ENCODE measurements around the gene SLC9A4. TPM values are rescaled to one million over a fixed set of nuclear protein-coding genes. Genes with fewer than 3 reads are reported as not detected.

SLC9A4 gene
- under 1 TPM in 2 of 5 donors, not detected in 3; 0.09 to 0.13 TPM for total RNA-seq
- total RNA-seq (2013) = 0.29 TPM
- total RNA-seq = 0 to 0.07 (median 0) reads per million in 29 experiments

DNA sequence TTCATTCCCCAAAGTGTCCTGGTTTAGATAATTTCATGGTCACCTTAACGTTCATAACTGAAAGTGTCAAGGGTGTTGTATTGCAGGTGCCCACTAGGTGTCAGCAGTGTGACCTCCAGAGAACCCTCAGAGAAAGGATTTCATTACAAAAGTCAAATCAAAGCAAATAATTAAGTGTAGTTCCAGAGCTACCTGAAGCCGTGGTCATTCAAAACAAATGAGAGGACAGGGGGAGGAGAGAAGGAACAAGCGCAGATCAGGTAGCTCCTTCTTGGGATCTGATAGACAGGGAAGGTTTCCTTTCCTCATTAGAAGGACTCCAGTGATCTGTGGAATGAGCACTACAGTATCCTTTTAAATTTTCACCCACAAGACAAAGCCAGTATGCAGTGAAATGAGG, at the start of gene SLC9A4:
Gene SLC9A4, plus strand, starts transcription at position 207 of the 400 bp plus-strand sequence. CDS start 534 bp downstream, outside the sequence.
- peaks cover 2 to 15% (median 8%) of the 10 kb centered on the region in 3 donors for H3K9me3 Mint-ChIP-seq
- no peaks in the 10 kb centered on the region for H3K4me1 Mint-ChIP-seq
- WGBS (ENCODE audit: insufficient coverage) = no CpG with 5 or more reads among the region's 3 CpGs
- peaks cover 6% of the 10 kb centered on the region for H3K36me3 Mint-ChIP-seq
- no peak within 1 kb of the TSS for H3K4me3 Mint-ChIP-seq
- Histone ChIP-seq H3K27ac (ENCODE audit: low read length) (no peak within 1 kb of the TSS), H3K9me3 (peaks cover 2% of the 10 kb centered on the region), H3K36me3 (ENCODE audit: control insufficient read depth in 2 of 2, extremely low read depth in 1 of 2, insufficient read depth in 1 of 2, low read length in 1 of 2) (no peaks in the 10 kb centered on the region), H3K27me3 (replicated peaks in 1 of 2; ENCODE audit: control insufficient read depth in 2 of 2, extremely low read depth in 1 of 2, insufficient read depth in 2 of 2, low read length in 1 of 2) (no peaks in the 10 kb centered on the region), H3K4me1 (ENCODE audit: control insufficient read depth in 1 of 2, extremely low read depth in 1 of 2, insufficient read depth in 2 of 2, low read length in 2 of 2) (no peaks in the 10 kb centered on the region), H3K4me3 (ENCODE audit: control insufficient read depth in 1 of 2, extremely low read depth in 1 of 2, low read length in 1 of 2) (no peak within 1 kb of the TSS)
- DNase-seq (peak in 31 of 35 experiments; percentile 9 to 66 (median 32)), ATAC-seq (replicated peaks in 1 of 4) (peak in 3 of 4 experiments; percentile 57 to 62 (median 60))
- H3K27me3 Mint-ChIP-seq = peaks cover 28% of the 10 kb centered on the region in 2 donors
- ChIA-PET CTCF (interaction anchor here (0.5 to 2.5 kb wide), 9 partner anchors 10 to 400 kb away, joined by 3 to 15 read pairs (median 3); no protein-coding TSS in a partner anchor), POLR2A (no interaction called here)
- H3K27ac Mint-ChIP-seq = no peak within 1 kb of the TSS

- peak overlapping the region; percentile 25 to 76 (median 39) for H3K4me3 Mint-ChIP-seq
- H3K9me3 Mint-ChIP-seq = peaks cover 0 to 3% (median 0%) of the 10 kb centered on the region in 3 donors
- POLR2A ChIA-PET = no interaction called here
- CTCF ChIA-PET = interaction anchor here in 1 of 2 donors (0.5 to 3.4 kb wide), 3 partner anchors 20 to 704 kb away, joined by 3 to 14 read pairs (median 3); no protein-coding TSS in a partner anchor
- no peaks in the 10 kb centered on the region for H3K36me3 Mint-ChIP-seq
- Histone ChIP-seq H3K4me3 (ENCODE audit: control insufficient read depth in 1 of 2, extremely low read depth in 1 of 2, low read length in 1 of 2) (no peak overlapping the region), H3K9me3 (no peaks in the 10 kb centered on the region), H3K27me3 (replicated peaks in 1 of 2; ENCODE audit: control insufficient read depth in 2 of 2, extremely low read depth in 1 of 2, insufficient read depth in 2 of 2, low read length in 1 of 2) (no peaks in the 10 kb centered on the region), H3K4me1 (ENCODE audit: control insufficient read depth in 1 of 2, extremely low read depth in 1 of 2, insufficient read depth in 2 of 2, low read length in 2 of 2) (peaks cover 15 to 27% of the 10 kb centered on the region in 2 experiments), H3K36me3 (ENCODE audit: control insufficient read depth in 2 of 2, extremely low read depth in 1 of 2, insufficient read depth in 1 of 2, low read length in 1 of 2) (no peaks in the 10 kb centered on the region), H3K27ac (ENCODE audit: low read length) (peak overlapping the region; percentile 3)
- ATAC-seq (replicated peaks in 1 of 4) (no peak), DNase-seq (no peak)
- peak overlapping the region; percentile 70 to 89 for H3K27ac Mint-ChIP-seq
- WGBS (ENCODE audit: insufficient coverage) = no CpG with 5 or more reads among the region's 2 CpGs
- no peaks in the 10 kb centered on the region for H3K27me3 Mint-ChIP-seq
- peaks cover 48 to 85% (median 59%) of the 10 kb centered on the region in 3 donors for H3K4me1 Mint-ChIP-seq
Measured at GRCh38 chr2:102423368-102423767, 49.7 kb upstream of the SLC9A4 start.

DNA sequence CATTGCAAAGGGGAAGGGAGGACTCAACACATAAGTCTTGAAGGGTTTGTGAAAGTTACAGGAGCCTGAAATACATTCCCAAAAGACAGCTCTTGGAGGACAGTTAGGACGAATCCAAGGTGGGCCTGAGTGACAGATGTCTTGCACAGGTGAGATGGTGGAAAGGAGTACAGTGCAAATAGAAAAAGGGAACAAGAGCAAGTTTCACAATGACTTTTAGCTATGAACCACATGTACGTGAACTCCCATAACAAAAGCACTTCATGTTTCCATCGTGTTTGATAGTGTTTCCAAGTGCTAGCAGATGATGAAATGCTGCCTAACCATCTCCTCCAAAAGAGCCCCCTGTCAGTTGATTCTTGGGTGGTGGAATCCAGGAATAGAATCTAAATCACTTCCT, 48.3 kb upstream of the SLC9A4 start:
- no peak for ATAC-seq (replicated peaks in 1 of 4)
- Histone ChIP-seq H3K27me3 (replicated peaks in 1 of 2; ENCODE audit: control insufficient read depth in 2 of 2, extremely low read depth in 1 of 2, insufficient read depth in 2 of 2, low read length in 1 of 2) (no peaks in the 10 kb centered on the region), H3K36me3 (ENCODE audit: control insufficient read depth in 2 of 2, extremely low read depth in 1 of 2, insufficient read depth in 1 of 2, low read length in 1 of 2) (no peaks in the 10 kb centered on the region), H3K4me1 (ENCODE audit: control insufficient read depth in 1 of 2, extremely low read depth in 1 of 2, insufficient read depth in 2 of 2, low read length in 2 of 2) (peaks cover 2 to 21% of the 10 kb centered on the region in 2 experiments), H3K27ac (ENCODE audit: low read length) (peak overlapping the region; percentile 19), H3K4me3 (ENCODE audit: control insufficient read depth in 1 of 2, extremely low read depth in 1 of 2, low read length in 1 of 2) (no peak overlapping the region), H3K9me3 (no peaks in the 10 kb centered on the region)
- Mint-ChIP-seq H3K4me1 (peaks cover 35 to 82% (median 48%) of the 10 kb centered on the region in 3 donors), H3K4me3 (peak overlapping the region in 1 of 3 donors; percentile 4), H3K36me3 (no peaks in the 10 kb centered on the region), H3K27ac (peak overlapping the region; percentile 57 to 62), H3K27me3 (no peaks in the 10 kb centered on the region), H3K9me3 (peaks cover 0 to 3% (median 0%) of the 10 kb centered on the region in 3 donors)
- ChIA-PET POLR2A (no interaction called here), CTCF (interaction anchor here in 1 of 2 donors (3.4 kb wide), 1 partner anchor 19 kb away, joined by 14 read pairs; no protein-coding TSS in a partner anchor)
- DNase-seq = no peak
- WGBS (ENCODE audit: insufficient coverage) = 25% methylated on average over 1 of the region's 3 CpGs

DNA sequence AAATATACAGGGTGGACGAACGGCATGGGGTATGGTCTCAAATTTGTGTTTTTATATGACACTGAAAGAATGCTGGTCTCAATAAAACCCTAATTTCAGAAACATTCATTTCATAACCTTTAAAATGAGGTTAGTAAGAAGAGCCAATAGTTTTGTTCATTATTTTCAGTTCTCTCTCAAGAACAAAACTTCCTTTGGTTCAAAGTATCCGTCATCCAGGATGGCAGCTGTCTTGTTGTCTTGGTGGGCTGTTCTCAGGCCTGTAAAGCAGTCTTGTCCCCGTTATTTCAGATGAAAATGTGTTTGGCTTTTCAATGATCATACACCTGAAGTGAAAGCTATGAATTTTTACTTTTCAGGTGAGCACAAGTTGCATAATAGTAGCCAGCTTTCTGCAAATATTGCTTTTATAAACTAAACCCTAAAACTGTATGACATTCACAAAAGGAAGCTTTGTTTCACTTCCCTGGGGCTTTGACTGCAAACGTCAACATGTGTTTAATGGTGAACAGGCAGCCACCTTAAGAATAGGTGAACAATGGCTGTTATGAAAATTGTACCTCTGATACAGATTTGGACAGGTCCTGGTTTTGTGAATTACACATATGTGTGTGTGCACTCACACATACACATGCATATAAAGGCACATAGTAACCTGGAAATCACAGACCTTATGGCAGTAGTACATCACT, 47.4 kb upstream of the SLC9A4 start:
- POLR2A ChIA-PET = interaction anchor here in 1 of 2 donors (0.8 kb wide), 1 partner anchor 63 kb away, joined by 3 read pairs; no protein-coding TSS in a partner anchor
- Mint-ChIP-seq H3K27ac (peak overlapping the region; percentile 31 to 74), H3K9me3 (peaks cover 0 to 3% (median 0%) of the 10 kb centered on the region in 3 donors), H3K27me3 (no peaks in the 10 kb centered on the region), H3K4me1 (peaks cover 28 to 84% (median 41%) of the 10 kb centered on the region in 3 donors), H3K4me3 (no peak overlapping the region), H3K36me3 (no peaks in the 10 kb centered on the region)
- H3K4me3 ChIP-seq (ENCODE audit: control insufficient read depth in 1 of 2, extremely low read depth in 1 of 2, low read length in 1 of 2) = no peak overlapping the region
- DNase-seq (no peak), ATAC-seq (replicated peaks in 1 of 4) (peak in 1 of 4 experiments; percentile 12)
- WGBS (ENCODE audit: insufficient coverage) = no CpG with 5 or more reads among the region's 5 CpGs
- no peaks in the 10 kb centered on the region for H3K36me3 ChIP-seq (ENCODE audit: control insufficient read depth in 2 of 2, extremely low read depth in 1 of 2, insufficient read depth in 1 of 2, low read length in 1 of 2)
- peaks cover 0 to 17% of the 10 kb centered on the region in 2 experiments for H3K4me1 ChIP-seq (ENCODE audit: control insufficient read depth in 1 of 2, extremely low read depth in 1 of 2, insufficient read depth in 2 of 2, low read length in 2 of 2)
- peak overlapping the region; percentile 14 for H3K27ac ChIP-seq (ENCODE audit: low read length)
- H3K27me3 ChIP-seq (replicated peaks in 1 of 2; ENCODE audit: control insufficient read depth in 2 of 2, extremely low read depth in 1 of 2, insufficient read depth in 2 of 2, low read length in 1 of 2) = no peaks in the 10 kb centered on the region
- CTCF ChIA-PET = interaction anchor here in 1 of 2 donors (3.4 kb wide), 1 partner anchor 18 kb away, joined by 14 read pairs; no protein-coding TSS in a partner anchor
- H3K9me3 ChIP-seq = no peaks in the 10 kb centered on the region

GRCh38 chr2:102427249-102427648, 45.8 kb upstream of the SLC9A4 start:
- Histone ChIP-seq H3K36me3 (ENCODE audit: control insufficient read depth in 2 of 2, extremely low read depth in 1 of 2, insufficient read depth in 1 of 2, low read length in 1 of 2) (no peaks in the 10 kb centered on the region), H3K27me3 (replicated peaks in 1 of 2; ENCODE audit: control insufficient read depth in 2 of 2, extremely low read depth in 1 of 2, insufficient read depth in 2 of 2, low read length in 1 of 2) (no peaks in the 10 kb centered on the region), H3K4me3 (ENCODE audit: control insufficient read depth in 1 of 2, extremely low read depth in 1 of 2, low read length in 1 of 2) (no peak overlapping the region), H3K9me3 (no peaks in the 10 kb centered on the region), H3K27ac (ENCODE audit: low read length) (no peak overlapping the region), H3K4me1 (ENCODE audit: control insufficient read depth in 1 of 2, extremely low read depth in 1 of 2, insufficient read depth in 2 of 2, low read length in 2 of 2) (peaks cover 0 to 6% of the 10 kb centered on the region in 2 experiments)
- ATAC-seq (replicated peaks in 1 of 4) (no peak), DNase-seq (no peak)
- Mint-ChIP-seq H3K4me3 (peak overlapping the region in 1 of 3 donors; percentile 7), H3K9me3 (peaks cover 0 to 3% (median 0%) of the 10 kb centered on the region in 3 donors), H3K4me1 (peaks cover 15 to 81% (median 35%) of the 10 kb centered on the region in 3 donors), H3K36me3 (no peaks in the 10 kb centered on the region), H3K27ac (peak overlapping the region in 1 of 2 donors; percentile 1), H3K27me3 (no peaks in the 10 kb centered on the region)
- CTCF ChIA-PET = interaction anchor here in 1 of 2 donors (0.6 to 1.7 kb wide), 4 partner anchors 11 to 414 kb away, joined by 3 to 5 read pairs (median 4); no protein-coding TSS in a partner anchor
- no CpG with 5 or more reads among the region's 1 CpG for WGBS (ENCODE audit: insufficient coverage)
- POLR2A ChIA-PET = no interaction called here

DNA sequence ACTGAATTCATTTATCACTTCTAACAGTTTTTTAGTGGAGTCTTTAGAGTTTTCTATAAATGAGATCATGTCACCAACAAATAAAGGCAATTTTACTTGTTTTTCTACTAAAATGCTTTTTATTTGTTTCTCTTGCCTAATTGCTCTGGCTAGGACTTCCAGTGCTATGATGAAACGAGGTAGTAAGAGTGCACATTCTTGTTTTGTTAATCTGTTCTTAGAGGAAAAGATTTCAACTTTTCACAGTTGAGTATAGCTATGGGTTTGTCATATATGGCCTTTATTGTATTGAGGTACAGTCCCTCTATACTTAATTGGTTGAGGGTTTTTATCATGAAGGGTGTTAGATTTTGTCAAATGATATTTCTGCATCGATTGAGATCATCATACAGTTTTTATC, 44.5 kb upstream of the SLC9A4 start:
- Mint-ChIP-seq H3K27ac (peak overlapping the region; percentile 18 to 33), H3K36me3 (no peaks in the 10 kb centered on the region), H3K4me1 (peaks cover 2 to 73% (median 31%) of the 10 kb centered on the region in 3 donors), H3K27me3 (no peaks in the 10 kb centered on the region), H3K4me3 (peak overlapping the region in 1 of 3 donors; percentile 15), H3K9me3 (peaks cover 0 to 3% (median 0%) of the 10 kb centered on the region in 3 donors)
- H3K4me1 ChIP-seq (ENCODE audit: control insufficient read depth in 1 of 2, extremely low read depth in 1 of 2, insufficient read depth in 2 of 2, low read length in 2 of 2) = peaks cover 0 to 2% of the 10 kb centered on the region in 2 experiments
- no CpG with 5 or more reads among the region's 2 CpGs for WGBS (ENCODE audit: insufficient coverage)
- DNase-seq (no peak), ATAC-seq (replicated peaks in 1 of 4) (no peak)
- no peaks in the 10 kb centered on the region for H3K36me3 ChIP-seq (ENCODE audit: control insufficient read depth in 2 of 2, extremely low read depth in 1 of 2, insufficient read depth in 1 of 2, low read length in 1 of 2)
- ChIA-PET POLR2A (no interaction called here), CTCF (no interaction called here)
- H3K27ac ChIP-seq (ENCODE audit: low read length) = no peak overlapping the region
- no peaks in the 10 kb centered on the region for H3K9me3 ChIP-seq
- no peak overlapping the region for H3K4me3 ChIP-seq (ENCODE audit: control insufficient read depth in 1 of 2, extremely low read depth in 1 of 2, low read length in 1 of 2)
- H3K27me3 ChIP-seq (replicated peaks in 1 of 2; ENCODE audit: control insufficient read depth in 2 of 2, extremely low read depth in 1 of 2, insufficient read depth in 2 of 2, low read length in 1 of 2) = no peaks in the 10 kb centered on the region
